ENCODE data around the gene SMIM21.
A peak's percentile ranks its signal among the peaks of the same experiment; 100 is the strongest.

Gene SMIM21

DNA sequence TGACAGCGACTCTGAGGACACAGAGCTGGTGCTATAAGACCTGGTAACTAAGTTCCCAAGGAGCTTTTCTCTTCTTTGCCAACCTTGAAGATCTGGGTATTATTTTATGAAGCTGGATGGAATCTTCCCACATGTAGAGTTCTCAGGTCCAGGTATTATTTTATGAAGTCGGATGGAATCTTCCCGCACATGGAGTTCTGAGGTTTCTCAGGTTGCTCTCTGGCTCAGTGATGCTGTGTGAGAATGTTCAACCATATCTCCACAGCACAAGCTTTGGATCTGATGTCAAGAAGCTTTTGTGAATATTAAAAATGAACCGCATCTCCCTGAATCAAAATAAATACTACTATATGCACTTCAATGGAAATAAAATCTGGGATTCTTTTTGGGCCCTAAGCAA lies at the start of gene SMIM21:
Gene SMIM21, minus strand, starts transcription at position 101 of the 400 bp plus-strand sequence. CDS start 140 bp downstream, outside the sequence.
- in situ Hi-C loops (cut with HindIII; ENCODE audit: low sequenced_read_pairs): no loop called here
- TF ChIP-seq, protein P1, sequence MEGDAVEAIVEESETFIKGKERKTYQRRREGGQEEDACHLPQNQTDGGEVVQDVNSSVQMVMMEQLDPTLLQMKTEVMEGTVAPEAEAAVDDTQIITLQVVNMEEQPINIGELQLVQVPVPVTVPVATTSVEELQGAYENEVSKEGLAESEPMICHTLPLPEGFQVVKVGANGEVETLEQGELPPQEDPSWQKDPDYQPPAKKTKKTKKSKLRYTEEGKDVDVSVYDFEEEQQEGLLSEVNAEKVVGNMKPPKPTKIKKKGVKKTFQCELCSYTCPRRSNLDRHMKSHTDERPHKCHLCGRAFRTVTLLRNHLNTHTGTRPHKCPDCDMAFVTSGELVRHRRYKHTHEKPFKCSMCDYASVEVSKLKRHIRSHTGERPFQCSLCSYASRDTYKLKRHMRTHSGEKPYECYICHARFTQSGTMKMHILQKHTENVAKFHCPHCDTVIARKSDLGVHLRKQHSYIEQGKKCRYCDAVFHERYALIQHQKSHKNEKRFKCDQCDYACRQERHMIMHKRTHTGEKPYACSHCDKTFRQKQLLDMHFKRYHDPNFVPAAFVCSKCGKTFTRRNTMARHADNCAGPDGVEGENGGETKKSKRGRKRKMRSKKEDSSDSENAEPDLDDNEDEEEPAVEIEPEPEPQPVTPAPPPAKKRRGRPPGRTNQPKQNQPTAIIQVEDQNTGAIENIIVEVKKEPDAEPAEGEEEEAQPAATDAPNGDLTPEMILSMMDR (IDR thresholded peaks at IDR 0.05; ENCODE audit: low read depth, low read length): no peak

DNA sequence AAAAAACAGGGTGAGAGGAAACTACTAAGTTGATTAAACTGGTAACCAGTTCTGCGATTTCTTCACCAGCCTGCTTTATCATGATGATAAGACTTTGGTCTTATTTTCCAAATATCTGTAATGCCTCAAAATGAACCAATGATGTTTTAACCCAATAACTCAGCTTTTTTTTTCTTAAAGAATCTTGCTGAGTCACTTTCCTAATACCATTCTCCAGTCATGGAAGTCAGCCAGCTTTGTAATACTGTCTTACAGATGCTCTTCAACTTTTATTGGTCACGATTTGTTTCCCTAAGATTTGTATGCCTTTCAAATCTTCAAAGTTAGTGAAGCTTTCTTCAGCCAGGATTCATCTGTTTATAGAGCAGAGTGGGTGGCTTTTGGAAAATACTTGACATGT lies 47.7 kb upstream of the SMIM21 start:
- H3K4me3 ChIP-seq (ENCODE audit: low read depth, low read length): no peak overlapping the region
- TF ChIP-seq, protein P1 (IDR thresholded peaks at IDR 0.05; ENCODE audit: low read depth, low read length): no peak
- peak; percentile 86 for DNase-seq (ENCODE audit: low read depth, low spot score)
- in situ Hi-C loops (cut with HindIII; ENCODE audit: low sequenced_read_pairs): no loop called here

More for the DNA sequence above, at the start of gene SMIM21:
- no peak for DNase-seq (ENCODE audit: low read depth, low spot score)
- no peak within 1 kb of the TSS for H3K4me3 ChIP-seq (ENCODE audit: low read depth, low read length)

DNA sequence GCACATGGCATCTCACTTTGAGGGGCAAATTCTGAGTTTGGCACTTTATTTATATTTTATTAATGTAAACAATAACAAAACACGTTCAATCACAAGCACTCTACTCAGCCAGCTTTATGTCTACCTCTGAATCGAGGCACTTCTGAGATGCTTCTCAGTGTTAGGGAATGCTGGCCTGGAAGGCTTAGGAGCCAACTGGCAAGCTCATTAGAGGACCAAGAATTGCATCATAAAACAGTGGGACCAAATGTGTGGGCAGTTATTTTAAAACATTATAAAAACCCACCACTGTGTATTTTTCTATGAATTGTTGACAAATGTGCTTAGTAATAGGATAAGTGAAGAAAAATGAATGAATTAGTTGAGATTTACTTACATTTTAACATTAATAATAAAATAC lies 46.8 kb upstream of the SMIM21 start:
- TF ChIP-seq, protein P1 (IDR thresholded peaks at IDR 0.05; ENCODE audit: low read depth, low read length): no peak
- in situ Hi-C loops (cut with HindIII; ENCODE audit: low sequenced_read_pairs): no loop called here
- no peak overlapping the region for H3K4me3 ChIP-seq (ENCODE audit: low read depth, low read length)
- no peak for DNase-seq (ENCODE audit: low read depth, low spot score)

DNA sequence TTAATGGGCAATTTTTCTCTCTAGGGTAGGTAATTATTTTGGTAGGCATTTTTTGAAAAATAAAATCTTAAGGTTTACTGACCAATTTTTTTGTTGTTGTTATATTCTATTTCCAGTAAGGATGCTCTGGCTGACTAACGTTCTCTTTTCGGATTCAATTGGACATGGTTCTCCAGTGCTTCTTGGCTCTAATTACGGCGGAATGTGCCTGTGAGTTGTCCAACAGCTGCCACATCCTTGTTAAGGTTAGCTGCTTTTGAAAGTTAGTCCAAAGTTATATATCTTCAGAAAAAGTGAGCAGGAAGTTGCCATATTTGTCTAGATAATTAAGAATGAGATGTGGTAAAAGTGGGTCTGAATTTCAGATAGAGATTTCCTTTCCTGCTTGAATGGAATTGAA lies 45.8 kb upstream of the SMIM21 start:
- no peak overlapping the region for H3K4me3 ChIP-seq (ENCODE audit: low read depth, low read length)
- in situ Hi-C loops (cut with HindIII; ENCODE audit: low sequenced_read_pairs): no loop called here
- DNase-seq (ENCODE audit: low read depth, low spot score): peak; percentile 50
- TF ChIP-seq, protein P1 (IDR thresholded peaks at IDR 0.05; ENCODE audit: low read depth, low read length): no peak

DNA sequence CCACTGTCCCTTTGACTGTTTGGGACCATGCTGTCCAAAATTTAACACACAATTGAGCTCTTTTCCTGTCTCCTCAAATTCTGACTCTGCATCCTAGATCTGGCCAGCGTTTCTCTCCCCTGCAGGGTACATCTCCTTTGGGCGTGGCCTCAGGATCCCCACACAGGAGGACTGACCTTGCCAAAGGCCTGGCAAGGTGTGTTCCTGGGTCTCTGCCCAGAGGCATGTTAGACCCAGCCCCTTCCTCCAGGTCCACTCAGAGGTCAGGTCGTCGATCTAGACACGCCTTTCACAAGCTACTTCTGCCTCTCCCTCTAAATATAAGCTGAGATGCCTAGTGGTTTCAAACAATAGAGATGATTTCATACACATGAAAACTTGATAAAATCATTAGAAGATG lies 45.4 kb upstream of the SMIM21 start:
- TF ChIP-seq, protein P1 (IDR thresholded peaks at IDR 0.05; ENCODE audit: low read depth, low read length): no peak
- no peak for DNase-seq (ENCODE audit: low read depth, low spot score)
- no peak overlapping the region for H3K4me3 ChIP-seq (ENCODE audit: low read depth, low read length)
- in situ Hi-C loops (cut with HindIII; ENCODE audit: low sequenced_read_pairs): no loop called here

DNA sequence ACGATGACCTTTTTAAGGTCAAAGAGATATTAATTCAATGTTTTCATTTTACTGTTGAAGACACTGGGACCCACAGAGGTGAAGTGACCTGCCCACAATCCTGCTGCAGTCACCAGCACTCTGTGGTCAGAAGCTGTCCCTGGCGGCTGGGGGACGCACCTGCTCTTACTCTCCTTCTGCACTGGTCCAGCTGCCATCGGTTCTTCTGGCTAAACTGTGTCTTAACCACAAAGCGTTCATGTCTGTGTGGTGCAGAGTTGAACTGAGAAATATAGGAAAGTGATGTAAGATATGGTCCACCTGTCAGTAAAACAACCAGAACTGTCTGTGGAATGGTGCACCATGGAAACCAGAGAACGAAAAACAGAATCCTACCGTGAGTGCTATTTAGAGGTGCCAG lies 44.9 kb upstream of the SMIM21 start:
- no peak overlapping the region for H3K4me3 ChIP-seq (ENCODE audit: low read depth, low read length)
- TF ChIP-seq, protein P1 (IDR thresholded peaks at IDR 0.05; ENCODE audit: low read depth, low read length): no peak
- DNase-seq (ENCODE audit: low read depth, low spot score): no peak
- in situ Hi-C loops (cut with HindIII; ENCODE audit: low sequenced_read_pairs): no loop called here

DNA sequence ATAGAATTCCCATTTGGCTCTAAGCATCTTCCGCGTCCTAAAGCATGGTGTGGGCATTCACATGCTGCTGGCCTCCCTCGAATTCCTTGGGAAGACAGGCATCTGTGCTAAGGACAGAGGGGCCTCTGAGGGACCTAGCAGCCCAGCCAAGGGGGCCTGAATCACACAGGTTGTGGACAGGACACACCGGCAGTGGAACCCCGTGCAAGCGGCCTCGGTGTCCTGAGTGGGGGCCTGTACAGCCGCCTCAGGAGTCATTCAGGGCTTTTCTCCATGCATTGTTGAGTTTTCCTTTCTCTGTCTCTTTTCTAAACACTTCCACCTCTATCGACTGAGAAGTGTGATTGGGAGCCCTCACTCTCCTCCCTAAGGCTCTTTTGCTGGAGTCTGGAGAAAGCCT lies 44.3 kb upstream of the SMIM21 start:
- in situ Hi-C loops (cut with HindIII; ENCODE audit: low sequenced_read_pairs): no loop called here
- no peak for DNase-seq (ENCODE audit: low read depth, low spot score)
- TF ChIP-seq, protein P1 (IDR thresholded peaks at IDR 0.05; ENCODE audit: low read depth, low read length): no peak
- H3K4me3 ChIP-seq (ENCODE audit: low read depth, low read length): no peak overlapping the region
